Peyer's patch (tissue), 4 donors: Measurements from ENCODE around the gene TBX5.

Experiments used
- POLR2A ChIP-seq, 2 donors: fragments of 450-650 bp; IDR thresholded peaks; one replicate each; pipeline ENCODE4 v1.5.1; 2017; ENCODE audit warnings: antibody characterized with exemption in 2 of 2, mild to moderate bottlenecking in 2 of 2, moderate library complexity in 2 of 2
- TF ChIP-seq, protein P1 (sequence below), 6 experiments: fragments of 450-650 bp in 4 of 6; fragments of 200-600 bp in 2 of 6; sonication (generic) in 1 of 6; IDR thresholded peaks; one replicate each; pipeline ENCODE4 v1.5.1; 2017 to 2019; ENCODE audit warnings: antibody characterized with exemption in 6 of 6, mild to moderate bottlenecking in 3 of 6, moderate library complexity in 1 of 6

DNA sequence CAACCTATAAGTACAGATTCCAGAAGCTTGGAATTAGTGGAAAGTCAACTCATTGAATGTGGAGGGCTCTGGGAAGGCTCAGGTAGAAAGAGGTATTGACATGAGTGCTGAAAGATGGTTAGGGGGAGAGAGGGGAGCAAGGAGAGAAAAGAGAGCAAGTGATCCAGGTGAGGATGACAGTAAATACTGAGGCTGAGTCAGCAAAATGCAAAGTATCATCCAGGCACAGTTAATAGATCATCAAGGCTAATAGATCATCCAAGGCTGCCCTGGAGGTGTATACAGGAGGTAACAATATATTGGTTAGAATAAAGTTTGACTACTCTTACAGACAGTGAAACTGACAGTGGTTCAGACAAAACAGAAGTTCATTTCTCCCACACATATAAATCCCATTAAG is 100.5 kb downstream of the TBX5 start:
- TF ChIP-seq, protein P1, sequence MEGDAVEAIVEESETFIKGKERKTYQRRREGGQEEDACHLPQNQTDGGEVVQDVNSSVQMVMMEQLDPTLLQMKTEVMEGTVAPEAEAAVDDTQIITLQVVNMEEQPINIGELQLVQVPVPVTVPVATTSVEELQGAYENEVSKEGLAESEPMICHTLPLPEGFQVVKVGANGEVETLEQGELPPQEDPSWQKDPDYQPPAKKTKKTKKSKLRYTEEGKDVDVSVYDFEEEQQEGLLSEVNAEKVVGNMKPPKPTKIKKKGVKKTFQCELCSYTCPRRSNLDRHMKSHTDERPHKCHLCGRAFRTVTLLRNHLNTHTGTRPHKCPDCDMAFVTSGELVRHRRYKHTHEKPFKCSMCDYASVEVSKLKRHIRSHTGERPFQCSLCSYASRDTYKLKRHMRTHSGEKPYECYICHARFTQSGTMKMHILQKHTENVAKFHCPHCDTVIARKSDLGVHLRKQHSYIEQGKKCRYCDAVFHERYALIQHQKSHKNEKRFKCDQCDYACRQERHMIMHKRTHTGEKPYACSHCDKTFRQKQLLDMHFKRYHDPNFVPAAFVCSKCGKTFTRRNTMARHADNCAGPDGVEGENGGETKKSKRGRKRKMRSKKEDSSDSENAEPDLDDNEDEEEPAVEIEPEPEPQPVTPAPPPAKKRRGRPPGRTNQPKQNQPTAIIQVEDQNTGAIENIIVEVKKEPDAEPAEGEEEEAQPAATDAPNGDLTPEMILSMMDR (IDR thresholded peaks at IDR 0.05), result no peak
- no peak for TF ChIP-seq POLR2A (IDR thresholded peaks at IDR 0.05)
